HL-60 (cell line): ENCODE measurements around the gene CD48.

Experiments used
- DNase-seq, 2 experiments: peaks; one replicate each; pipeline ENCODE4 v3.0.0-alpha.2; 2010 to 2020; ENCODE audit warnings: low read depth in 1 of 2, low spot score in 1 of 2
- H3K27ac ChIP-seq: fragments of 250-450 bp; sonication (Bioruptor Pico); replicated peaks from 2 replicates; pipeline ENCODE4 v1.5.1; 2020; ENCODE audit warnings: mild to moderate bottlenecking, moderate library complexity
- H3K27me3 ChIP-seq: fragments of 250-450 bp; sonication (Bioruptor Pico); 2 replicates; pipeline ENCODE4 v1.5.1; 2021; ENCODE audit warnings: mild to moderate bottlenecking, moderate library complexity; ENCODE audit not compliant: insufficient read depth, poor library complexity, severe bottlenecking
- H3K4me3 ChIP-seq: replicated peaks from 2 replicates; pipeline ENCODE4 v1.5.1; 2011; ENCODE audit warnings: mild to moderate bottlenecking, control low read depth, low read length; ENCODE audit not compliant: insufficient read depth
- GABPA ChIP-seq: IDR thresholded peaks from 2 replicates; pipeline ENCODE4 v1.6.1; 2012; ENCODE audit warnings: low read depth
- POLR2AphosphoS5 ChIP-seq: IDR thresholded peaks from 2 replicates; pipeline ENCODE4 v1.6.1; 2012; ENCODE audit warnings: low read depth
- REST ChIP-seq: IDR thresholded peaks from 2 replicates; pipeline ENCODE4 v1.6.1; 2012; ENCODE audit warnings: low read depth; ENCODE audit not compliant: insufficient replicate concordance
- SPI1 ChIP-seq: IDR thresholded peaks from 2 replicates; pipeline ENCODE4 v1.6.1; 2012; ENCODE audit warnings: low read depth, mild to moderate bottlenecking, borderline replicate concordance
- TF ChIP-seq, protein P1 (sequence below): IDR thresholded peaks from one replicate; pipeline ENCODE4 v1.5.1; 2011; ENCODE audit warnings: low read length, control low read depth, inconsistent platforms; ENCODE audit not compliant: insufficient read depth

Gene CD48

DNA sequence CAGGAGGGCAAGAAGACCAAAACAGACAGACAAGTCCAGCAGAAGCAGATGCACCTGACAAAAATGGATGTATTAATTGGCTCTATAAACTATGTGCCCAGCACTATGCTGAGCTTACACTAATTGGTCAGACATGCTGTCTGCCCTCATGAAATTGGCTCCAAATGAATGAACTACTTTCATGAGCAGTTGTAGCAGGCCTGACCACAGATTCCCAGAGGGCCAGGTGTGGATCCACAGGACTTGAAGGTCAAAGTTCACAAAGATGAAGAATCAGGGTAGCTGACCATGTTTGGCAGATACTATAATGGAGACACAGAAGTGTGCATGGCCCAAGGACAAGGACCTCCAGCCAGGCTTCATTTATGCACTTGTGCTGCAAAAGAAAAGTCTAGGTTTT lies 42.0 kb upstream of the CD48 start:
- no peak for TF ChIP-seq REST
- no peak for TF ChIP-seq POLR2AphosphoS5
- TF ChIP-seq SPI1, result no peak
- TF ChIP-seq GABPA, result no peak
- TF ChIP-seq, protein P1, sequence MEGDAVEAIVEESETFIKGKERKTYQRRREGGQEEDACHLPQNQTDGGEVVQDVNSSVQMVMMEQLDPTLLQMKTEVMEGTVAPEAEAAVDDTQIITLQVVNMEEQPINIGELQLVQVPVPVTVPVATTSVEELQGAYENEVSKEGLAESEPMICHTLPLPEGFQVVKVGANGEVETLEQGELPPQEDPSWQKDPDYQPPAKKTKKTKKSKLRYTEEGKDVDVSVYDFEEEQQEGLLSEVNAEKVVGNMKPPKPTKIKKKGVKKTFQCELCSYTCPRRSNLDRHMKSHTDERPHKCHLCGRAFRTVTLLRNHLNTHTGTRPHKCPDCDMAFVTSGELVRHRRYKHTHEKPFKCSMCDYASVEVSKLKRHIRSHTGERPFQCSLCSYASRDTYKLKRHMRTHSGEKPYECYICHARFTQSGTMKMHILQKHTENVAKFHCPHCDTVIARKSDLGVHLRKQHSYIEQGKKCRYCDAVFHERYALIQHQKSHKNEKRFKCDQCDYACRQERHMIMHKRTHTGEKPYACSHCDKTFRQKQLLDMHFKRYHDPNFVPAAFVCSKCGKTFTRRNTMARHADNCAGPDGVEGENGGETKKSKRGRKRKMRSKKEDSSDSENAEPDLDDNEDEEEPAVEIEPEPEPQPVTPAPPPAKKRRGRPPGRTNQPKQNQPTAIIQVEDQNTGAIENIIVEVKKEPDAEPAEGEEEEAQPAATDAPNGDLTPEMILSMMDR, result no peak
- H3K4me3 ChIP-seq, result no peak overlapping the region
- H3K27ac ChIP-seq, result no peak overlapping the region
- H3K27me3 ChIP-seq, result no peaks in the 10 kb centered on the region
- DNase-seq, result no peak

- Histone ChIP-seq H3K27ac (no peak overlapping the region), H3K4me3 (no peak overlapping the region), H3K27me3 (no peaks in the 10 kb centered on the region)
- TF ChIP-seq REST (no peak), GABPA (no peak), SPI1 (no peak), POLR2AphosphoS5 (no peak)
- TF ChIP-seq, protein P1, result no peak
- no peak for DNase-seq
Measured at GRCh38 chr1:160752924-160753323, 41.3 kb upstream of the CD48 start.

DNA sequence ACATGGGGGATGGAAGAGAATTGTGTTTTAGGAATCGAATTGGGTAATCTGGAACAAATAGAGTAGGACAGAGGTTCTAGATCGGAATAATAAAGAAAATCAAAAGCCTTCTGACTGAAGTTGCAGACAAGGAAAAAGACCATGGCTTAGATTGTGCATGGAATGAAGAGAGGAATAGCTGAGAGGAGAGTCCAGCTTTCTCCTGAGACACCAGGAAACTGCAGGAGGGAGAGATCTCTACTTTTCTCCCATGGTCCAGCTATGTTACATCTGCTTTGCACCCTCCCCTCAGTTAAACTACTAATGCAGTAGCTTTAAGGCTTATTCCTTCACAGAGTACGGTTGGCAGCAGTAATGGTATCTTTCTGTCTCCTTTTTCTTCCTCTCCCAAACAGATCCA lies 40.8 kb upstream of the CD48 start:
- no peaks in the 10 kb centered on the region for H3K27me3 ChIP-seq
- no peak overlapping the region for H3K27ac ChIP-seq
- TF ChIP-seq REST, result no peak
- no peak for TF ChIP-seq GABPA
- TF ChIP-seq, protein P1, result no peak
- no peak for TF ChIP-seq POLR2AphosphoS5
- no peak for TF ChIP-seq SPI1
- H3K4me3 ChIP-seq, result no peak overlapping the region
- DNase-seq, result no peak
